ENCODE measurements around the gene NFIL3. TPM values are rescaled to one million over a fixed set of nuclear protein-coding genes. Genes with fewer than 3 reads are reported as not detected.

Gene NFIL3
- total RNA-seq, 4 donors from 2014 or later: 36.6 to 167 (median 56.3) TPM

DNA sequence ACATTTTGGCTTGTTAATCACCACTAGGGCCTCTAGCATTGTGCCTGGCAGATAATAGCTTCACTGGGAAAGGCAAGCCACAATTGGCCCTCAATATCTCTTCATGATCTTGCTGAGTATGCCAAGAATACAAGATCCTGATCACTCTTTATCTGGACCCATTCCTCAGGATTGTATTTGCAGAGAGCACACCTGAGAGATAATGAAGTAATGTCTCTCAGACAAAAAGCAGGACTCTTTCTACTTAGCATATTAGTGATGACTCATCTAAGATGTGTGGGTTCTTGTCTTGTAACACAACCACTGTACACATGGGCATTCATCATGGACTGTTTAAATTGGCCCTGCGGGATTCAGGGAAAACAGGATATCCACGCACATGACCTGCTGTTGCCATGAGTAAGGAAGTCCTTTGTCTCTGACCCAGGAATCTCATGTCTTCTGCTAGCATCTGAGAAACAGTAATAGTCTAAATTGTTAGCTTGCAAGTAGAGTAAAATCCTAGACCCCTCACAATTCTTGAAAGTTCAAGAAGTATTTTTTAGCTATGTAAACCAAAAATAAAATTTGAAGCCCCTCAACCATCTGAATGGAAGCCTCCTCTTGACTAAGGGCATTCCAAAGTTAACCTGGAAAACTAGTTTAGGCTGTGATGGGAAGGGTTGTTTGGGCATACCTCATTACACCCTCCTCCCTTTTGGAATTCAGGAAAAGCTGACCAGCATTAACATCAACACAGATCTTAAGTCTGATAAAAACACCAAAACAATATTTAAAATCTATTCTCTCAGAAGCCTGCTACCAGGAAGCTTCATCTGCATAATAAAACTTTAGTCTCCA lies 28.0 kb upstream of the NFIL3 start:
- H3K27ac ChIP-seq: no peak overlapping the region
- no peaks in the 10 kb centered on the region for H3K36me3 ChIP-seq
- no peaks in the 10 kb centered on the region for H3K4me1 ChIP-seq
- no peaks in the 10 kb centered on the region for H3K27me3 ChIP-seq
- intact Hi-C loops (cut with DNase I; ENCODE audit: low total_unique reads) (no loop called here), in situ Hi-C loops (cut with MboI; ENCODE audit: low sequenced_read_pairs in 4 of 4) (no loop called here)
- TF ChIP-seq, protein P1, sequence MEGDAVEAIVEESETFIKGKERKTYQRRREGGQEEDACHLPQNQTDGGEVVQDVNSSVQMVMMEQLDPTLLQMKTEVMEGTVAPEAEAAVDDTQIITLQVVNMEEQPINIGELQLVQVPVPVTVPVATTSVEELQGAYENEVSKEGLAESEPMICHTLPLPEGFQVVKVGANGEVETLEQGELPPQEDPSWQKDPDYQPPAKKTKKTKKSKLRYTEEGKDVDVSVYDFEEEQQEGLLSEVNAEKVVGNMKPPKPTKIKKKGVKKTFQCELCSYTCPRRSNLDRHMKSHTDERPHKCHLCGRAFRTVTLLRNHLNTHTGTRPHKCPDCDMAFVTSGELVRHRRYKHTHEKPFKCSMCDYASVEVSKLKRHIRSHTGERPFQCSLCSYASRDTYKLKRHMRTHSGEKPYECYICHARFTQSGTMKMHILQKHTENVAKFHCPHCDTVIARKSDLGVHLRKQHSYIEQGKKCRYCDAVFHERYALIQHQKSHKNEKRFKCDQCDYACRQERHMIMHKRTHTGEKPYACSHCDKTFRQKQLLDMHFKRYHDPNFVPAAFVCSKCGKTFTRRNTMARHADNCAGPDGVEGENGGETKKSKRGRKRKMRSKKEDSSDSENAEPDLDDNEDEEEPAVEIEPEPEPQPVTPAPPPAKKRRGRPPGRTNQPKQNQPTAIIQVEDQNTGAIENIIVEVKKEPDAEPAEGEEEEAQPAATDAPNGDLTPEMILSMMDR (IDR thresholded peaks at IDR 0.05 in 4 of 5, conservative IDR thresholded peaks at IDR 0.05 in 1 of 5): no peak
- no peak for TF ChIP-seq POLR2A (IDR thresholded peaks at IDR 0.05)
- no peak overlapping the region for H3K4me3 ChIP-seq
- DNase-seq (no peak), ATAC-seq (no peak)
- no peaks in the 10 kb centered on the region for H3K9me3 ChIP-seq

DNA sequence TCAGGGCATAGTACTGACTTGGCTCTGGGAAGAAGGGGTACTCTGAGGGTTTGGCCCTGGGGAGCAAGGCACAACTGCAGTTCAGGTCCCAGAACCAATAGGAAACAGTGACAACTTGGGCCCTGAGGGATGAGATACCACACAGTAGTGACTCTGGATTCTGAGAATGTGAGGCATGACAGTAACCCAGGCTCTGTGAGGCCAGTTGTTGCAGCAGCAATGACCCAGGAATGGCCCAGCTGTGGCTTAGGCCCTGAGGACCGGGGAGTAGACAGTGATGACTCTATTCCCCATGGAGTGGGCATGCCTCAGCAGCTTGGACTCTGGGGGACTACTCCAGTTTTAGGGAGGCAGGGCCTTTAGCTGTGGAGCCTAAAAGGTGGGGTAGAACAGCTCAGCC lies 21.5 kb upstream of the NFIL3 start:
- ATAC-seq: no peak
- TF ChIP-seq, protein P1 (IDR thresholded peaks at IDR 0.05 in 4 of 5, conservative IDR thresholded peaks at IDR 0.05 in 1 of 5): no peak
- TF ChIP-seq POLR2A (IDR thresholded peaks at IDR 0.05): no peak
- in situ Hi-C loops (cut with MboI; ENCODE audit: low sequenced_read_pairs in 4 of 4): loop anchor here in 1 of 4 donors (25.0 kb wide), 1 partner anchor 408 kb away; no protein-coding TSS in a partner anchor
- Histone ChIP-seq H3K27ac (no peak overlapping the region), H3K4me3 (no peak overlapping the region), H3K4me1 (no peaks in the 10 kb centered on the region), H3K36me3 (no peaks in the 10 kb centered on the region), H3K9me3 (peaks cover 0 to 10% (median 0%) of the 10 kb centered on the region in 3 donors), H3K27me3 (no peaks in the 10 kb centered on the region)
- DNase-seq: no peak
- intact Hi-C loops (cut with DNase I; ENCODE audit: low total_unique reads): no loop called here

DNA sequence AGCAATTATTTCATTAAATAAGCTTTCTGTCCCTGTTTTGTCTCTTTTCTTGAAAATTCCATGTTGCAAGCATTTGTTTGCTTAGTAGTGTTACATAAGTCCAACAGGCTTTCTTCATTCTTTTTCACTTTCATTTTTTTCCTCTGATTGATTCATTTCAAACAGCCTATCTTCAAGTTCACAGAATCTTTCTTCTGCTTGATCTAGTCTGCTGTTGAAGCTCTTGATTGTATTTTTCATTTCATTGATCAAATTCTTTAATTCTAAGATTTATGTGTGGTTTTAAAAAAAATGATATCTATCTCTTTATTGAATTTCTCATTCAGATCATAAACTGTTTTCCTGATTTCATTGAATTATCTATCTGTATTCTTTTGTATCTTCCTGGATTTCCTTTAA lies 20.4 kb upstream of the NFIL3 start:
- ATAC-seq (no peak), DNase-seq (no peak)
- no peaks in the 10 kb centered on the region for H3K36me3 ChIP-seq
- no peak overlapping the region for H3K4me3 ChIP-seq
- no peak overlapping the region for H3K27ac ChIP-seq
- no peaks in the 10 kb centered on the region for H3K4me1 ChIP-seq
- in situ Hi-C loops (cut with MboI; ENCODE audit: low sequenced_read_pairs in 4 of 4): loop anchor here in 1 of 4 donors (25.0 kb wide), 1 partner anchor 407 kb away; no protein-coding TSS in a partner anchor
- H3K27me3 ChIP-seq: no peaks in the 10 kb centered on the region
- intact Hi-C loops (cut with DNase I; ENCODE audit: low total_unique reads): no loop called here
- H3K9me3 ChIP-seq: peaks cover 0 to 10% (median 0%) of the 10 kb centered on the region in 3 donors
- TF ChIP-seq, protein P1 (IDR thresholded peaks at IDR 0.05 in 4 of 5, conservative IDR thresholded peaks at IDR 0.05 in 1 of 5): no peak
- no peak for TF ChIP-seq POLR2A (IDR thresholded peaks at IDR 0.05)

DNA sequence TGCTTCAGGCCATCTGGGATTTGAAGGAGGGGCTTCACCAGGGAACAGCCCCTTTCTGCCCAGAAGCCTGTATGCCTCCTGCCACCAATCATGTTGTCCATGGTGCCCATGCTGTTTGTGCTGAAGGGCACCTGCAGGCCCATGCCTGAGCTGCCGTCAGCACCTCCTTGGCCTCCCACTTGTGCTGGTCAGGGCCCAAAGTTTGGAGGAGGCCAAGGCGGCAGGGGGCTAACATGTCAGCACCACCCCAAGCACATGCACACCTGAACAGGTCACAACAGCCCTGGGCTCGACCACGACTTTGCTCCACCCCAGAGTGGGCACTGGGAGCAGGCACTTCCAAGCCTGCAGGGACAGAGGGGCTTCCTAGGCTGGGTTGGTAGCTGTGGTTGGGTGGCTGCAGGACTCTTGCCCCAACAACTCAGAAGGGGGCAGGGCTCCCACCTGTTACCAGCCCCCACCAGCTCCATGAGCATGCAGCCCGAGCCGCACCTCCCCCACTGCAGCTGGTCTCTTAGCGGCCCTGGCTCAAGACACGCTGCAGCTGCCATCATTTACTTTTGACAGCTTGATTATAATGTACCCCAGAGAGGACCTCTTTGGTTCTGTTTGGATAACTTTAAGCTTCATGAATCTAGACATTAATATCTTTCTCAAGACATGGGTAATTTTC lies 19.8 kb upstream of the NFIL3 start:
- intact Hi-C loops (cut with DNase I; ENCODE audit: low total_unique reads): no loop called here
- DNase-seq: no peak
- Histone ChIP-seq H3K9me3 (peaks cover 0 to 10% (median 0%) of the 10 kb centered on the region in 3 donors), H3K27me3 (no peaks in the 10 kb centered on the region), H3K36me3 (no peaks in the 10 kb centered on the region), H3K4me3 (no peak overlapping the region), H3K4me1 (no peaks in the 10 kb centered on the region), H3K27ac (no peak overlapping the region)
- TF ChIP-seq, protein P1 (IDR thresholded peaks at IDR 0.05 in 4 of 5, conservative IDR thresholded peaks at IDR 0.05 in 1 of 5): no peak
- TF ChIP-seq POLR2A (IDR thresholded peaks at IDR 0.05): no peak
- in situ Hi-C loops (cut with MboI; ENCODE audit: low sequenced_read_pairs in 4 of 4): loop anchor here in 1 of 4 donors (25.0 kb wide), 1 partner anchor 406 kb away; no protein-coding TSS in a partner anchor
- no peak for ATAC-seq
